Middle frontal gyrus (tissue), 1 donor: Measurements from ENCODE around the gene TAF1B.
"Not testable (repeated sequence)": the region's sequence is repeated elsewhere in the genome, so short reads cannot be mapped to it uniquely, and the experiment has no call there.

Source experiments
- DNase-seq: peaks from one replicate; pipeline ENCODE4 v3.0.0-alpha.2; 2015; ENCODE audit warnings: low spot score; ENCODE audit errors: extremely low spot score

The TAF1B gene

GRCh38 chr2:9879455-9880194 lies 36.4 kb downstream of the TAF1B start:
- no peak for DNase-seq

- DNase-seq: no peak
Observed at GRCh38 chr2:9883897-9884296, 40.6 kb downstream of the TAF1B start.

- no peak for DNase-seq
Observed at GRCh38 chr2:9884436-9884835, 41.2 kb downstream of the TAF1B start.

- no peak for DNase-seq
Observed at GRCh38 chr2:9885036-9885684, 41.9 kb downstream of the TAF1B start.

- DNase-seq: no peak
Observed at GRCh38 chr2:9887513-9887912, 44.2 kb downstream of the TAF1B start.

- DNase-seq: no peak
Observed at GRCh38 chr2:9889812-9890261, 46.6 kb downstream of the TAF1B start.

GRCh38 chr2:9892236-9892635 lies 49.0 kb downstream of the TAF1B start:
- no peak for DNase-seq

- DNase-seq: no peak
Observed at GRCh38 chr2:9895669-9896590, 52.7 kb downstream of the TAF1B start.

GRCh38 chr2:9897331-9897737 lies 54.1 kb downstream of the TAF1B start:
- peak; percentile 42 for DNase-seq

GRCh38 chr2:9897846-9898245 lies 54.6 kb downstream of the TAF1B start:
- DNase-seq: no peak

DNA sequence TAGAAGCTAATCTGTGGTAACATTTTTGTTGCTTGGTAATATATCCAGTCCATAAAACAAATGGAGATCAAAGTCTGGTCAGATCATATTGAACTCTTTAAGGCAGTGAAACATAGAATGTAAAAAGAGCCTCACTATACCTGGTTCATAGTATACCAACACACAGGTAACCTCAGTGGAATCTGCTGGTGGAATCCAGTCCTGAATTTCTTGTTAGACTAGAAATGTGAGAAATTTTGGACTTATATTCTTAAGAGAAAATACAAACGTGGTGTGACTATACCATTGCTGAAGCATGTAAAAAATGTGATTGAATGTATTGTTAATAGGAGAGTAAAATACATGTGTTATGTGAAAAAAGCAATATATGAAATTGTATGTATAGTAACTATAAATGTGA lies 62.1 kb downstream of the TAF1B start:
- DNase-seq: no peak

- no peak for DNase-seq
Observed at GRCh38 chr2:9907402-9907801, 64.1 kb downstream of the TAF1B start.

DNA sequence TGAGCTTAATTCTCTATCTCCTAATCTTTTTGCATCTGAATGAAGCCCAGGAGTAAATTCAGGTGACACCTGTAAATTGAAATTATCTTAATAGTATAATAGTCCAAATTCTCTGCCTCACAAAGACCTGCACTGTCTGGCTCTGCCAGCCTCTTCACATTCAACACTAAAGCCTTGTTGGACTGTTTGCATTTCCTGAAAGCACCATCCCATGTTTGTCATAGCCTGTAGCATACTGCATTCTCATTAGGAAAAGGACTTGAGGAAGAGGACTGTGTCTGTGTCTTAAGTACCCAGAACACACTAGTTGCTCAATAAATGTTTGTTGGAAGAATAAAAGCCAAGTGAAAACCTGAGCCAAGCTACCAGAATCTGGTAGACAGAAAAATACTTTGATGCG lies 65.4 kb downstream of the TAF1B start:
- DNase-seq: no peak

GRCh38 chr2:9909106-9909505 lies 65.8 kb downstream of the TAF1B start:
- no peak for DNase-seq

DNA sequence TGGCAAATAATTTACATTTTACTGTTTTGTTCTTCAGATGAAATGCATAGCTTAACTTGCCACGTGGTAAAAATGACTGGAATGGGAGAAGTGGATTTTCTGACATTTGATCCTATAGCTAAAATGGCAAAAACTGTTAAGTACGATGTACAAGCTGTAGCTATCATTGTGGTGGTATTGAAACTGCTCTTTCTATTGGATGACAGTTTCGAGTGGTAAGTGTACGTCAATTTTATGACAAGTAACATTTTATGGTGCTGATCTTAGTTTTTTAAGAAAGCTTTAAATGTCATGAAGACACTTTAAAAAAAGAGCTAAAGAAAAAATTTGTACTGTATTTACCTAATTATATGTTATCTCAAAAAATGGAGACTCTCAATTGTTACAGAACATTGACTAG lies 67.4 kb downstream of the TAF1B start:
- no peak for DNase-seq

DNA sequence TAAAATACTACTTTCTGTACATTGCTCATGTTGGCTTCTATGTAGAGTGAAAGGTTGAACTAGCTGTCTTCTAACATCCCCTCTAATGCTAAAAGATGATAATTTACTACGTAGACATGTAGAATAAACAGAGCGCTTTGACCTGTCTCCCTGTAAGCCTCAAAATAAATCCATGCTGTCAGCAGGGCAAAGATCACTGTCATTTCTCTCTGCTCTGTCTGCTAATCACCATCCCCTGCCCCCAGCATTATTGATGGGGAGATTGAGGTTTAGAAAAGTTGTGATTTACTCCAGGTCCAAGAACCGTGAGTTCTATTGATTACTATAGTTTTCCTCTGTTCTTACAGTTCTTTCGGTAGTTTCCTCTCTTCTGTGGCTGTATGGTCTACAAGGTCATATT lies 69.2 kb downstream of the TAF1B start:
- no peak for DNase-seq

DNA sequence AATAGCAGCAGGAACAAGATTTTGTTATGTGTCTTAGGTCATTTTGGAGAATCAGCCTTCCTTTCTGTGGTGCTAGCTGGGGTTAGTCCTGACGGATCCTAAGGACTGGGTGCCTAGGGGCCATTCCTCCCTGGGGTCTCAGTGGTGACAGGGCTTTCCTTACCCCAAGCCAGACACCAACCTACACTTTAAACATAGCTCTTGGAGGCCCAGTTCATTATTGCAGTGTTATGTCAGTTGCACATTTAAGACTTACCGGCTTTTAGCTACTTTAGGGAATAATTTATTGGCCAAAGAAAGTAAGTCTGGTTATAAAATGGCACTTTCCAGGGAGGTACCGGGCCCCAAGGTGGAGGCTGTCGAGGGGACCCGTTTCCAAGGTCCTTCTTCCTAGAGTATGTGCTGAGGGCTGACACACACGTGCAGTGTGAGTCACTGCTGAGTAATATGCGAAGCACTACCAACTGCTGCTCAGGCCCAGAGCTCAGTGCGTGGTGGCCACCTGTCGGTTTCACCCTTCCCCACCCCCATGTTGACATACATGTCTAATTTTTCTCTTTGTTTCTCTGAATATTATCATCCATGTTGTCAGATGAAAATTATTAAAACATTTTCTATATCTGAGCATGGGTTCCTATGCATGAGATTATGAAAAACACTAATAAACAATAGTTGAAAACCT lies 71.3 kb downstream of the TAF1B start:
- no peak for DNase-seq

DNA sequence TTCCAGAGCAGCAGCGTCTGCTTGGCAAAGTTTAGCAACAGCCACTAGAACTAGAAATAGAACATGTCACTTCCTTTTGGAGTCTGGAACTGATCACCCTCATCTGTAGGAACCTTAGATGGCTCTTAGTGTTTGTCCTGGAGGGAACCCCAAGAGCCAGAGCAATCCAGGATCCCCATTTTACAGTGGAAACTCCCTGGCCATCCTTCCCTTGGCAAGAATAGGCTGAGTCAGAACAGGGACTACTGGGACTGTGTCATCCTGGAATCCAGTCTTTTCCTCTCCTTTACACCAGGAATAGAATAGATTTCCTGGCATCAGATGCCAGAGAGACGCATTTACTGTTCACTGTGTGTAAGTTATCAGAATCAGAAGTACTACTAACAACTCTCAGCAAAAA lies 75.0 kb downstream of the TAF1B start:
- no peak for DNase-seq

GRCh38 chr2:9919512-9919911 lies 76.2 kb downstream of the TAF1B start:
- DNase-seq: no peak

DNA sequence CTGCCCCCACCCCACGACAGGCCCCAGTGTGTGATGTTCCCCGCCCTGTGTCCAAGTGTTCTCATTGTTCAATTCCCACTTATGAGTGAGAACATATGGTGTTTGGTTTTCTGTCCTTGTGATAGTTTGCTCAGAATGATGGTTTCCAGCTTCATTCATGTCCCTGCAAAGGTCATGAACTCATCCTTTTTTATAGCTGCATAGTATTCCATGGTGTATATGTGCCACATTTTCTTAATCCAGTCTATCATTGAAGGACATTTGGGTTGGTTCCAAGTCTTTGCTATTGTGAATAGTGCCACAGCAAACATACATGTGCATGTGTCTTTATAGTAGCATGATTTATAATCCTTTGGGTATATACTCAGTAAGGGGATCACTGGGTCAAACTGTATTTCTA lies 83.7 kb downstream of the TAF1B start:
- not testable (repeated sequence) for DNase-seq

GRCh38 chr2:9937258-9937657 lies 94.0 kb downstream of the TAF1B start:
- DNase-seq: no peak
